PC-9 (cell line): Measurements from ENCODE around the gene BRSK1. TPM values are rescaled to one million over a fixed set of nuclear protein-coding genes. Genes with fewer than 3 reads are reported as not detected.

Experiments
- BruUV-seq: library from RNA; stranded (reverse); fragments of 400-500 nt; replicated peaks from 2 replicates; lab custom pipeline; 2021; lab: Mats Ljungman, UMichigan
- CTCF ChIA-PET: fragments of 300-600 bp; sonication (Branson Sonifier 250); formaldehyde crosslinking; loops from one replicate; lab custom pipeline; 2022; ENCODE audit warnings: antibody characterized with exemption; lab: Charles Lee
- POLR2A ChIA-PET: fragments of 300-600 bp; sonication (Branson Sonifier 250); formaldehyde crosslinking; loops from one replicate; lab custom pipeline; 2022; ENCODE audit warnings: antibody characterized with exemption; ENCODE audit not compliant: unreplicated experiment; lab: Charles Lee
- DNase-seq, 2 experiments: peaks; one replicate each; pipeline versions ENCODE4 v3.0.0 to v3.0.0-alpha.2; 2015 to 2022; ENCODE audit warnings: mixed read lengths in 1 of 2
- H2AFZ ChIP-seq: fragments of 200-600 bp; sonication (generic); 2 replicates; pipeline ENCODE4 v1.8.1; 2017; ENCODE audit warnings: antibody characterized with exemption
- H3F3A ChIP-seq: fragments of 200-600 bp; sonication (generic); 2 replicates; pipeline ENCODE4 v1.8.1; 2017; ENCODE audit warnings: antibody characterized with exemption, mild to moderate bottlenecking, low read depth; ENCODE audit not compliant: insufficient read depth
- H3K27ac ChIP-seq: fragments of 200-600 bp; sonication (generic); 2 replicates; pipeline ENCODE4 v1.6.1; 2016; ENCODE audit warnings: mixed run types
- H3K27me3 ChIP-seq: fragments of 200-600 bp; sonication (generic); 2 replicates; pipeline ENCODE4 v1.6.1; 2016; ENCODE audit warnings: low read depth, mixed run types; ENCODE audit not compliant: insufficient read depth
- H3K36me3 ChIP-seq: fragments of 200-600 bp; sonication (generic); 2 replicates; pipeline ENCODE4 v1.6.1; 2016; ENCODE audit warnings: low read depth, mixed run types
- H3K4me1 ChIP-seq: fragments of 200-600 bp; sonication (generic); replicated peaks from 2 replicates; pipeline ENCODE4 v1.6.1; 2016; ENCODE audit warnings: mixed run types; ENCODE audit not compliant: insufficient read depth
- H3K4me2 ChIP-seq: fragments of 200-600 bp; sonication (generic); 2 replicates; pipeline ENCODE4 v1.6.1; 2017; ENCODE audit warnings: mixed run types
- H3K4me3 ChIP-seq: fragments of 200-600 bp; sonication (generic); 2 replicates; pipeline ENCODE4 v1.6.1; 2016; ENCODE audit warnings: mixed run types
- H3K79me2 ChIP-seq: fragments of 200-600 bp; sonication (generic); 2 replicates; pipeline ENCODE4 v1.6.1; 2017; ENCODE audit warnings: low read depth, mixed run types
- H3K9me2 ChIP-seq: fragments of 200-600 bp; sonication (generic); 2 replicates; pipeline ENCODE4 v1.8.1; 2017; ENCODE audit warnings: mild to moderate bottlenecking; ENCODE audit not compliant: insufficient read depth
- H3K9me3 ChIP-seq: fragments of 200-600 bp; sonication (generic); 2 replicates; pipeline ENCODE4 v1.8.1; 2016; ENCODE audit warnings: low read depth; ENCODE audit not compliant: insufficient read depth
- H4K20me1 ChIP-seq: fragments of 200-600 bp; sonication (generic); 2 replicates; pipeline ENCODE4 v1.8.1; 2017; ENCODE audit not compliant: insufficient read depth
- EZH2 ChIP-seq: fragments of 200-600 bp; sonication (generic); IDR thresholded peaks from 2 replicates; pipeline ENCODE4 v1.8.0; 2017; ENCODE audit warnings: antibody characterized with exemption, low read depth
- intact Hi-C: fragments of 100-400 bp; cut with micrococcal nuclease; formaldehyde crosslinking; loops from one replicate; pipeline ENCODE4 v1.10.0; 2022; ENCODE audit not compliant: unreplicated experiment
- microRNA-seq: library from miRNA; unstranded; fragments of <30 nt; microRNA quantifications from one replicate; pipeline ENCODE4 v1.2.0, GENCODE V29; 2021; ENCODE audit warnings: borderline number of aligned reads, borderline replicate concordance
- total RNA-seq: library from RNA; stranded (reverse); gene quantifications from 2 replicates; pipeline ENCODE4 v1.2.3, GENCODE V29; 2021
- TF ChIP-seq, protein P1 (sequence below): fragments of 200-600 bp; sonication (generic); conservative IDR thresholded peaks from 2 replicates; pipeline ENCODE4 v1.6.1; 2017; ENCODE audit warnings: mixed run types, antibody characterized with exemption, mild to moderate bottlenecking, moderate library complexity

The BRSK1 gene
- total RNA-seq, 1 experiment from 2014 or later = 6.5 TPM

DNA sequence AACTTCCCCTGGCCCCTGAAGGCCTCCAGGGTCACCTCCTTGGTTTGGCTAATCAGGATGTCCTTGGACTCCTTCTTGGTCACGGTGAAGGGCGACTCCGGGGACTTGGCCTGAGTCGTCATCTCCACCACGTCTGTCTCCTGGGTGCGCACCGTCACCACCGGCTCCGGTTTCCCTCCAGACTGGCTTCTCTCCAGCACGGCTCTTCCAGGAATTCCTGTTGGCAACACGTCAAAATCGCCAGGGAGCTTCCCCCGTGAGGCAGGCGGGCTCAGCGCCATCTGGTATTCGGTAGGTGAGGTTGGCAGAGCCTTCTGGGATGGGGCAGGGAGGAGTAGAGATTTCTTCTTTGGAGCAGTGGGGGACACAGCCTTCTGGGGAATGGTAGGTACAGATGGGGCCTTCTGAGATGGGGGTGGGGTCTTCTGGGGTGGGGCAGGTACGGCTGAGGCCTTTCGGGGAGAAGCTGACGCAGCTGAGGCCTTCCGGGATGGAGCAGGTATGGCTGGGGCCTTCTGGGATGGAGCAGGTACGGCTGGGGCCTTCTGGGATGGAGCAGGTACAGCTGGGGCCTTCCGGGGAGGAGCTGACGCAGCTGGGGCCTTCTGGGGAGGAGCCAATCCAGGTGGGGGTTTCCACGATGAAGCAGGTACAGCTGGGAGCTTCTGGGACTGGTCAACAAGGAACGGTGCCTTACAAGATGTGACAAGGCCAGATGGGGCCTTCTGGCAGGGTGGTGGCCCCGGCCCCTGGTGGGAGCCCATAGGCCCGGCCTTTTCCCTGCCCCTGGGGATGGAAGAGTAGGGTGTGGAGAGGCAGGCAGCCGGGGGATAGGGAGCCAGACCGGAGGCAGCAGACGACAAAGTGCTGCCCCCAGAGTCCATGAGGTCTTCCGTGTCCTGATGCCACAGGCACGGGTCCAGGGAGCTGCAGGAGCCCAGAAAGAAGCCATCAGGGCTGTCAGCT, 75.4 kb downstream of the BRSK1 start:
- intact Hi-C loops = no loop called here
- Histone ChIP-seq H4K20me1 (no peaks in the 10 kb centered on the region), H3K4me3 (no peak overlapping the region), H3K9me2 (no peaks in the 10 kb centered on the region), H3K27me3 (peaks cover 5% of the 10 kb centered on the region), H2AFZ (no peak overlapping the region), H3K9me3 (no peaks in the 10 kb centered on the region), H3K4me2 (no peak overlapping the region), H3K27ac (no peak overlapping the region), H3F3A (peaks cover 18% of the 10 kb centered on the region), H3K4me1 (peaks cover 6% of the 10 kb centered on the region; the same call in 1 of the 2 replicates), H3K36me3 (no peaks in the 10 kb centered on the region), H3K79me2 (no peaks in the 10 kb centered on the region)
- CTCF ChIA-PET = no interaction called here
- TF ChIP-seq EZH2 = no peak
- TF ChIP-seq, protein P1, sequence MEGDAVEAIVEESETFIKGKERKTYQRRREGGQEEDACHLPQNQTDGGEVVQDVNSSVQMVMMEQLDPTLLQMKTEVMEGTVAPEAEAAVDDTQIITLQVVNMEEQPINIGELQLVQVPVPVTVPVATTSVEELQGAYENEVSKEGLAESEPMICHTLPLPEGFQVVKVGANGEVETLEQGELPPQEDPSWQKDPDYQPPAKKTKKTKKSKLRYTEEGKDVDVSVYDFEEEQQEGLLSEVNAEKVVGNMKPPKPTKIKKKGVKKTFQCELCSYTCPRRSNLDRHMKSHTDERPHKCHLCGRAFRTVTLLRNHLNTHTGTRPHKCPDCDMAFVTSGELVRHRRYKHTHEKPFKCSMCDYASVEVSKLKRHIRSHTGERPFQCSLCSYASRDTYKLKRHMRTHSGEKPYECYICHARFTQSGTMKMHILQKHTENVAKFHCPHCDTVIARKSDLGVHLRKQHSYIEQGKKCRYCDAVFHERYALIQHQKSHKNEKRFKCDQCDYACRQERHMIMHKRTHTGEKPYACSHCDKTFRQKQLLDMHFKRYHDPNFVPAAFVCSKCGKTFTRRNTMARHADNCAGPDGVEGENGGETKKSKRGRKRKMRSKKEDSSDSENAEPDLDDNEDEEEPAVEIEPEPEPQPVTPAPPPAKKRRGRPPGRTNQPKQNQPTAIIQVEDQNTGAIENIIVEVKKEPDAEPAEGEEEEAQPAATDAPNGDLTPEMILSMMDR = no peak
- POLR2A ChIA-PET = interaction anchor here (0.5 kb wide), 1 partner anchor 116 kb away, joined by 3 read pairs; no protein-coding TSS in a partner anchor
- no peak for DNase-seq
- BruUV-seq = no TSS peak

DNA sequence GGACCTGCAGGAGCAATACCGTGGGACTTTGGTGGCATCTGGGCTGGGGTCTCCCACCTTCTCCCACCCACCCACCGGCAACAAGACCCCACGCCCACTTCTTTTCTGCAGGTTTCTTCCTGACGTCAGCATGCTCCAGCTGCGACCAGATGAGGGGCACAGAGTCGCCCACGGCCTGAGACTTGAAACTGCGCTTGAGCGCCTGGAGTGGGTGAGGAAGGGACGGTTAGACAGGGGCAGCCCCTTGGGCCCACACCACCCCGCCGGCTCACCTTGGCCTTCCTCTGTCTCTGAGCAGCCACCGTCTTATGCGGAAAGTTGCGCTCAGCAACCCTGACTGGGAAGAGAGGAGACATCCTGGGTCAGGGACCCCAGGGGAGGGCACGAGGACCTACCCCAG, 77.1 kb downstream of the BRSK1 start:
- ChIA-PET CTCF (no interaction called here), POLR2A (no interaction called here)
- Histone ChIP-seq H3K9me2 (no peaks in the 10 kb centered on the region), H3K27ac (no peak overlapping the region), H3K4me3 (no peak overlapping the region), H4K20me1 (no peaks in the 10 kb centered on the region), H3K9me3 (no peaks in the 10 kb centered on the region), H2AFZ (no peak overlapping the region), H3K27me3 (peaks cover 5% of the 10 kb centered on the region), H3F3A (peaks cover 17% of the 10 kb centered on the region; the same call in 1 of the 2 replicates), H3K4me2 (no peak overlapping the region), H3K4me1 (no peaks in the 10 kb centered on the region), H3K36me3 (no peaks in the 10 kb centered on the region), H3K79me2 (no peaks in the 10 kb centered on the region)
- no peak for TF ChIP-seq EZH2
- TF ChIP-seq, protein P1 = no peak
- intact Hi-C loops = no loop called here
- DNase-seq = no peak
- BruUV-seq = no TSS peak

Small RNA genes lying within 50 kb of the gene (microRNA-seq; reads per million reads assigned to microRNA genes)
- gene MIR6802 = not detected
- 6.7 reads per million, percentile 4 among the genes with 10 or more reads in this experiment for gene MIR6803

Other genes starting within 250 kb of the BRSK1 start
- 0.76 and 1.3 TPM in 2 replicates for gene GP6, start 245.7 kb upstream of the BRSK1 start, total RNA-seq
- 39.8 and 42.1 TPM in 2 replicates for gene RDH13, start 220.8 kb upstream of the BRSK1 start, total RNA-seq
- 111 and 162 TPM in 2 replicates for gene EPS8L1, start 208.1 kb upstream of the BRSK1 start, total RNA-seq
- gene PPP1R12C, start 166.4 kb upstream of the BRSK1 start, total RNA-seq = 110 and 114 TPM in 2 replicates
- gene TNNT1, start 134.8 kb upstream of the BRSK1 start, total RNA-seq = 228 and 266 TPM in 2 replicates
- 13.7 and 18.2 TPM in 2 replicates for gene TNNI3, start 126.3 kb upstream of the BRSK1 start, total RNA-seq
- gene DNAAF3, start 117.4 kb upstream of the BRSK1 start, total RNA-seq = 51.8 and 76.6 TPM in 2 replicates
- 1.3 and 2.8 TPM in 2 replicates for gene SYT5, start 103.7 kb upstream of the BRSK1 start, total RNA-seq
- gene PTPRH, start 74.5 kb upstream of the BRSK1 start, total RNA-seq = 11.7 and 21.4 TPM in 2 replicates
- 18.1 and 18.4 TPM in 2 replicates for gene TMEM86B, start 55.2 kb upstream of the BRSK1 start, total RNA-seq
- 136 and 159 TPM in 2 replicates for gene PPP6R1, start 25.0 kb upstream of the BRSK1 start, total RNA-seq
- gene HSPBP1, start 3.9 kb upstream of the BRSK1 start, total RNA-seq = 66.2 and 79.6 TPM in 2 replicates
- gene TMEM150B, start 41.3 kb downstream of the BRSK1 start, total RNA-seq = not detected in 2 replicates
- 71.6 and 80.7 TPM in 2 replicates for gene KMT5C, start 55.9 kb downstream of the BRSK1 start, total RNA-seq
- 3.3 and 3.7 TPM in 2 replicates for gene COX6B2, start 70.7 kb downstream of the BRSK1 start, total RNA-seq
- gene GARIN5B, start 79.3 kb downstream of the BRSK1 start, total RNA-seq = 0.11 TPM in 1 of 2 replicates, not detected in the other
- gene IL11, start 86.5 kb downstream of the BRSK1 start, total RNA-seq = 4.1 and 6.6 TPM in 2 replicates
- gene TMEM190, start 92.8 kb downstream of the BRSK1 start, total RNA-seq = not detected in 2 replicates
- 40.4 and 94.5 TPM in 2 replicates for gene TMEM238, start 100.3 kb downstream of the BRSK1 start, total RNA-seq
- gene RPL28, start 101.9 kb downstream of the BRSK1 start, total RNA-seq = 2,433 and 2,547 TPM in 2 replicates
- gene UBE2S, start 123.8 kb downstream of the BRSK1 start, total RNA-seq = 359 and 395 TPM in 2 replicates
- gene SHISA7, start 159.3 kb downstream of the BRSK1 start, total RNA-seq = not detected in 2 replicates
- gene ISOC2, start 177.6 kb downstream of the BRSK1 start, total RNA-seq = 92.4 and 113 TPM in 2 replicates
- gene C19orf85, start 180.8 kb downstream of the BRSK1 start, total RNA-seq = 0.73 and 0.74 TPM in 2 replicates
- gene ZNF628, start 192.6 kb downstream of the BRSK1 start, total RNA-seq = 17.7 and 19.3 TPM in 2 replicates
- gene NAT14, start 201.2 kb downstream of the BRSK1 start, total RNA-seq = 61.6 and 103 TPM in 2 replicates
- gene SSC5D, start 204.4 kb downstream of the BRSK1 start, total RNA-seq = 3.9 and 4.8 TPM in 2 replicates